HCT116 (cell line): ENCODE data around the gene TSPEAR. TPM values are rescaled to one million over a fixed set of nuclear protein-coding genes. Genes with fewer than 3 reads are reported as not detected.

Experiments used
- ATAC-seq: fragments of 200-7000 bp; cut with Tn5 transposase; 2 replicates; pipeline ENCODE4 v1.9.1; 2020; ENCODE audit warnings: mild to moderate bottlenecking, moderate library complexity
- BruUV-seq: library from RNA; stranded (reverse); fragments of 400-500 nt; replicated peaks from 2 replicates; lab custom pipeline; 2021; lab: Mats Ljungman, UMichigan
- CTCF ChIA-PET: fragments of 300-600 bp; sonication (Branson Sonifier 250); formaldehyde crosslinking; loops from one replicate; lab custom pipeline; 2021; ENCODE audit warnings: antibody characterized with exemption; lab: Charles Lee
- POLR2A ChIA-PET: fragments of 300-600, 350-600 bp; sonication (Branson Sonifier 250); formaldehyde crosslinking; loops from one replicate; lab custom pipeline; 2021; ENCODE audit warnings: antibody characterized with exemption; lab: Charles Lee
- RAD21 ChIA-PET, 2 experiments: fragments of 300-600 bp; sonication (Branson Sonifier 250); formaldehyde crosslinking; loops; one replicate each; lab custom pipeline; 2023; ENCODE audit warnings: low total read pairs in 2 of 2; ENCODE audit not compliant: uncharacterized antibody in 2 of 2, unreplicated experiment in 2 of 2, low non-redundant PET in 1 of 2; lab: Charles Lee
- DNase-seq: peaks from one replicate; pipeline ENCODE4 v3.0.0-alpha.2; 2010; ENCODE audit warnings: low read depth, low spot score
- H2AFZ ChIP-seq: fragments of 200-600 bp; shearing (Covaris generic), sonication (generic); 2 replicates; pipeline ENCODE4 v1.6.1; 2017; ENCODE audit warnings: low read depth, mixed run types, mixed read lengths, antibody characterized with exemption, low read length; ENCODE audit not compliant: poor library complexity, severe bottlenecking
- H3K27ac ChIP-seq: 2 replicates; pipeline ENCODE4 v1.5.1; 2012; ENCODE audit warnings: low read depth, low read length
- H3K27me3 ChIP-seq: fragments of 200-600 bp; sonication (generic); 2 replicates; pipeline ENCODE4 v1.6.1; 2016; ENCODE audit warnings: mixed run types, low read length, mixed read lengths; ENCODE audit not compliant: insufficient read depth
- H3K36me3 ChIP-seq, 2 experiments: fragments of 200-500 bp in 1 of 2; fragments of 200-600 bp in 1 of 2; sonication (Bioruptor generic) in 1 of 2; sonication (generic) in 1 of 2; 2 replicates each; pipeline versions ENCODE4 v1.5.1 to v1.6.1; 2014 to 2016; ENCODE audit warnings: low read length in 2 of 2, inconsistent platforms in 1 of 2, mixed read lengths in 1 of 2, mixed run types in 1 of 2; ENCODE audit not compliant: insufficient read depth in 2 of 2, control insufficient read depth in 1 of 2
- H3K4me1 ChIP-seq, 2 experiments: fragments of 200-600 bp in 1 of 2; sonication (generic) in 1 of 2; 2 replicates each; pipeline versions ENCODE4 v1.5.1 to v1.6.1; 2012 to 2017; ENCODE audit warnings: low read length in 2 of 2, inconsistent platforms in 1 of 2, mild to moderate bottlenecking in 1 of 2, mixed read lengths in 1 of 2, mixed run types in 1 of 2, moderate library complexity in 1 of 2; ENCODE audit not compliant: insufficient read depth in 2 of 2, control insufficient read depth in 1 of 2
- H3K4me2 ChIP-seq: fragments of 200-600 bp; sonication (generic); 2 replicates; pipeline ENCODE4 v1.6.1; 2017; ENCODE audit warnings: mixed run types, low read length, mixed read lengths
- H3K4me3 ChIP-seq, 2 experiments: fragments of 200-600 bp in 1 of 2; sonication (generic) in 1 of 2; replicated peaks in 1 of 2; 2 replicates each; pipeline ENCODE4 v1.5.1; 2011 to 2016; ENCODE audit warnings: low read length in 2 of 2, control low read depth in 1 of 2, low read depth in 1 of 2, mild to moderate bottlenecking in 1 of 2, mixed read lengths in 1 of 2, mixed run types in 1 of 2
- H3K79me2 ChIP-seq: fragments of 200-600 bp; sonication (generic); 2 replicates; pipeline ENCODE4 v1.6.1; 2017; ENCODE audit warnings: mild to moderate bottlenecking, mixed run types, low read length, moderate library complexity, mixed read lengths; ENCODE audit not compliant: insufficient read depth
- H3K9ac ChIP-seq: fragments of 200-600 bp; sonication (generic); 2 replicates; pipeline ENCODE4 v1.6.1; 2016; ENCODE audit warnings: low read length, mixed read lengths
- H3K9me2 ChIP-seq: fragments of 200-600 bp; sonication (generic), shearing (Covaris generic); 2 replicates; pipeline ENCODE4 v1.6.1; 2017; ENCODE audit warnings: mixed run types, mild to moderate bottlenecking, moderate library complexity; ENCODE audit not compliant: insufficient read depth
- H3K9me3 ChIP-seq, 2 experiments: fragments of 200-500 bp in 1 of 2; fragments of 200-600 bp in 1 of 2; sonication (Bioruptor generic) in 1 of 2; sonication (generic) in 1 of 2; 2 replicates each; pipeline ENCODE4 v1.6.1; 2014 to 2017; ENCODE audit warnings: low read length in 2 of 2, mixed read lengths in 2 of 2, inconsistent platforms in 1 of 2, low read depth in 1 of 2, mild to moderate bottlenecking in 1 of 2, mixed run types in 1 of 2, moderate library complexity in 1 of 2; ENCODE audit not compliant: control insufficient read depth in 1 of 2, insufficient read depth in 1 of 2
- H4K20me1 ChIP-seq: fragments of 200-600 bp; sonication (generic), shearing (Covaris generic); 2 replicates; pipeline ENCODE4 v1.6.1; 2017; ENCODE audit warnings: mixed run types, mild to moderate bottlenecking, moderate library complexity; ENCODE audit not compliant: insufficient read depth
- CEBPB ChIP-seq: IDR thresholded peaks from 2 replicates; pipeline ENCODE4 v1.6.1; 2012; ENCODE audit warnings: low read depth
- ELF1 ChIP-seq: IDR thresholded peaks from 2 replicates; pipeline ENCODE4 v1.6.1; 2012; ENCODE audit warnings: low read depth, borderline replicate concordance
- EZH2phosphoT487 ChIP-seq: fragments of 200-600 bp; IDR thresholded peaks from 2 replicates; pipeline ENCODE4 v1.6.1; 2018; ENCODE audit warnings: antibody characterized with exemption, borderline replicate concordance
- JUND ChIP-seq: IDR thresholded peaks from 2 replicates; pipeline ENCODE4 v1.6.1; 2012
- MAX ChIP-seq: IDR thresholded peaks from 2 replicates; pipeline ENCODE4 v1.6.1; 2012
- POLR2A ChIP-seq: IDR thresholded peaks from 2 replicates; pipeline ENCODE4 v1.7.0; 2011; ENCODE audit warnings: borderline replicate concordance; ENCODE audit not compliant: insufficient read depth, insufficient read length; ENCODE audit errors: extremely low read depth
- POLR2AphosphoS5 ChIP-seq: IDR thresholded peaks from 2 replicates; pipeline ENCODE4 v1.6.1; 2011; ENCODE audit warnings: mild to moderate bottlenecking, low read depth, low read length, moderate library complexity
- SRF ChIP-seq: IDR thresholded peaks from 2 replicates; pipeline ENCODE4 v1.6.1; 2012; ENCODE audit warnings: low read depth
- TCF7L2 ChIP-seq: IDR thresholded peaks from 2 replicates; pipeline ENCODE4 v1.7.0; 2011; ENCODE audit warnings: borderline replicate concordance, inconsistent platforms; ENCODE audit not compliant: insufficient read depth, insufficient read length; ENCODE audit errors: extremely low read depth
- ZNF274 ChIP-seq: fragments of 200-500 bp; sonication (Bioruptor generic); IDR thresholded peaks from 2 replicates; pipeline ENCODE4 v1.6.1; 2014; ENCODE audit warnings: mild to moderate bottlenecking, low read depth, low read length, inconsistent platforms
- intact Hi-C: fragments of 100-400 bp; cut with micrococcal nuclease; formaldehyde crosslinking; loops from 2 replicates; pipeline ENCODE4 v1.10.0; 2022
- total RNA-seq: library from RNA; stranded (reverse); gene quantifications from one replicate; pipeline ENCODE4 v1.2.1, GENCODE V29; 2021; ENCODE audit not compliant: unreplicated experiment
- TF ChIP-seq, protein P1 (sequence below): IDR thresholded peaks from 2 replicates; pipeline ENCODE4 v1.6.1; 2012; ENCODE audit warnings: low read depth

The TSPEAR gene
- total RNA-seq, 1 experiment from 2014 or later, result not detected

GRCh38 chr21:44464351-44464750, 247.0 kb downstream of the TSPEAR start:
- no peak overlapping the region for H2AFZ ChIP-seq
- no peaks in the 10 kb centered on the region for H4K20me1 ChIP-seq
- no peak overlapping the region for H3K4me3 ChIP-seq
- no peak for TF ChIP-seq POLR2A
- no peak for TF ChIP-seq EZH2phosphoT487
- TF ChIP-seq JUND, result no peak
- no peak for TF ChIP-seq TCF7L2
- TF ChIP-seq MAX, result no peak
- TF ChIP-seq ELF1, result no peak
- TF ChIP-seq CEBPB, result no peak
- no peak for TF ChIP-seq ZNF274
- TF ChIP-seq SRF, result no peak
- TF ChIP-seq POLR2AphosphoS5, result no peak
- TF ChIP-seq, protein P1, sequence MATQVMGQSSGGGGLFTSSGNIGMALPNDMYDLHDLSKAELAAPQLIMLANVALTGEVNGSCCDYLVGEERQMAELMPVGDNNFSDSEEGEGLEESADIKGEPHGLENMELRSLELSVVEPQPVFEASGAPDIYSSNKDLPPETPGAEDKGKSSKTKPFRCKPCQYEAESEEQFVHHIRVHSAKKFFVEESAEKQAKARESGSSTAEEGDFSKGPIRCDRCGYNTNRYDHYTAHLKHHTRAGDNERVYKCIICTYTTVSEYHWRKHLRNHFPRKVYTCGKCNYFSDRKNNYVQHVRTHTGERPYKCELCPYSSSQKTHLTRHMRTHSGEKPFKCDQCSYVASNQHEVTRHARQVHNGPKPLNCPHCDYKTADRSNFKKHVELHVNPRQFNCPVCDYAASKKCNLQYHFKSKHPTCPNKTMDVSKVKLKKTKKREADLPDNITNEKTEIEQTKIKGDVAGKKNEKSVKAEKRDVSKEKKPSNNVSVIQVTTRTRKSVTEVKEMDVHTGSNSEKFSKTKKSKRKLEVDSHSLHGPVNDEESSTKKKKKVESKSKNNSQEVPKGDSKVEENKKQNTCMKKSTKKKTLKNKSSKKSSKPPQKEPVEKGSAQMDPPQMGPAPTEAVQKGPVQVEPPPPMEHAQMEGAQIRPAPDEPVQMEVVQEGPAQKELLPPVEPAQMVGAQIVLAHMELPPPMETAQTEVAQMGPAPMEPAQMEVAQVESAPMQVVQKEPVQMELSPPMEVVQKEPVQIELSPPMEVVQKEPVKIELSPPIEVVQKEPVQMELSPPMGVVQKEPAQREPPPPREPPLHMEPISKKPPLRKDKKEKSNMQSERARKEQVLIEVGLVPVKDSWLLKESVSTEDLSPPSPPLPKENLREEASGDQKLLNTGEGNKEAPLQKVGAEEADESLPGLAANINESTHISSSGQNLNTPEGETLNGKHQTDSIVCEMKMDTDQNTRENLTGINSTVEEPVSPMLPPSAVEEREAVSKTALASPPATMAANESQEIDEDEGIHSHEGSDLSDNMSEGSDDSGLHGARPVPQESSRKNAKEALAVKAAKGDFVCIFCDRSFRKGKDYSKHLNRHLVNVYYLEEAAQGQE, result no peak
- H3K79me2 ChIP-seq, result no peaks in the 10 kb centered on the region
- ChIA-PET POLR2A (no interaction called here), RAD21 (no interaction called here), CTCF (no interaction called here)
- H3K9me3 ChIP-seq, result no peaks in the 10 kb centered on the region
- no peak overlapping the region for H3K27ac ChIP-seq
- no peaks in the 10 kb centered on the region for H3K4me1 ChIP-seq
- no peak for DNase-seq
- no peak overlapping the region for H3K9ac ChIP-seq
- intact Hi-C loops, result no loop called here
- BruUV-seq, result no TSS peak
- ATAC-seq, result no peak
- no peaks in the 10 kb centered on the region for H3K9me2 ChIP-seq
- H3K4me2 ChIP-seq, result no peak overlapping the region
- no peaks in the 10 kb centered on the region for H3K36me3 ChIP-seq
- no peaks in the 10 kb centered on the region for H3K27me3 ChIP-seq
